Neural cell (in vitro differentiated cells): ENCODE measurements around the gene GSG1. TPM values are rescaled to one million over a fixed set of nuclear protein-coding genes. Genes with fewer than 3 reads are reported as not detected.

ENCODE experiments used
- H2AFZ ChIP-seq: fragments of 200-600, 300-800 bp; sonication (generic), shearing (Covaris generic); 2 replicates; pipeline ENCODE4 v1.6.0; 2014; ENCODE audit warnings: low read depth, mild to moderate bottlenecking, antibody characterized with exemption, low read length, moderate library complexity
- H3F3A ChIP-seq: fragments of 200-600 bp; shearing (Covaris generic); 2 replicates; pipeline ENCODE4 v1.6.1; 2016; ENCODE audit warnings: mild to moderate bottlenecking, moderate library complexity, mixed read lengths, antibody characterized with exemption, low read length; ENCODE audit not compliant: insufficient read depth, poor library complexity, severe bottlenecking
- H3K27ac ChIP-seq: fragments of 200-600, 300-800 bp; sonication (generic), shearing (Covaris generic); 2 replicates; pipeline ENCODE4 v1.5.1; 2014; ENCODE audit warnings: mild to moderate bottlenecking, low read length, moderate library complexity
- H3K27me3 ChIP-seq: fragments of 300-800, 200-600 bp; sonication (generic), shearing (Covaris generic); 2 replicates; pipeline ENCODE4 v1.6.0; 2014; ENCODE audit warnings: mild to moderate bottlenecking, low read depth, low read length, moderate library complexity; ENCODE audit not compliant: insufficient read depth
- H3K36me3 ChIP-seq: fragments of 300-800, 200-600 bp; sonication (generic), shearing (Covaris generic); 2 replicates; pipeline ENCODE4 v1.5.1; 2014; ENCODE audit warnings: mild to moderate bottlenecking, antibody characterized with exemption, low read length, moderate library complexity; ENCODE audit not compliant: insufficient read depth
- H3K4me2 ChIP-seq: fragments of 300-800, 200-600 bp; sonication (generic), shearing (Covaris generic); 2 replicates; pipeline ENCODE4 v1.6.0; 2014; ENCODE audit warnings: mild to moderate bottlenecking, low read length
- H3K4me3 ChIP-seq: fragments of 300-800, 200-600 bp; sonication (generic), shearing (Covaris generic); 2 replicates; pipeline ENCODE4 v1.5.1; 2014; ENCODE audit warnings: mild to moderate bottlenecking, low read length, moderate library complexity
- H3K79me2 ChIP-seq: fragments of 200-600 bp; shearing (Covaris generic); replicated peaks from 2 replicates; pipeline ENCODE4 v1.6.0; 2014; ENCODE audit warnings: mild to moderate bottlenecking, low read length, moderate library complexity; ENCODE audit not compliant: insufficient read depth
- H3K9ac ChIP-seq: fragments of 300-800, 200-600 bp; sonication (generic), shearing (Covaris generic); 2 replicates; pipeline ENCODE4 v1.6.1; 2016; ENCODE audit warnings: mild to moderate bottlenecking, low read length, mixed read lengths
- H3K9me2 ChIP-seq: fragments of 200-600 bp; shearing (Covaris generic); 2 replicates; pipeline ENCODE4 v1.6.1; 2016; ENCODE audit warnings: mild to moderate bottlenecking, low read length, mixed read lengths; ENCODE audit not compliant: insufficient read depth
- H3K9me3 ChIP-seq: fragments of 200-600, 300-800 bp; sonication (generic), shearing (Covaris generic); 2 replicates; pipeline ENCODE4 v1.6.1; 2016; ENCODE audit warnings: mild to moderate bottlenecking, mixed run types, low read length, moderate library complexity, mixed read lengths
- H4K20me1 ChIP-seq: fragments of 200-600 bp; shearing (Covaris generic); 2 replicates; pipeline ENCODE4 v1.6.1; 2016; ENCODE audit warnings: mild to moderate bottlenecking, mixed run types; ENCODE audit not compliant: insufficient read depth
- CTCF ChIP-seq: fragments of 450-650 bp; IDR thresholded peaks from 2 replicates; pipeline ENCODE4 v1.5.1; 2014; ENCODE audit warnings: antibody characterized with exemption, mild to moderate bottlenecking, moderate library complexity; ENCODE audit not compliant: poor library complexity, severe bottlenecking
- EP300 ChIP-seq: fragments of 450-650 bp; conservative IDR thresholded peaks from 2 replicates; pipeline ENCODE4 v1.6.1; 2014; ENCODE audit warnings: antibody characterized with exemption, mild to moderate bottlenecking, moderate library complexity; ENCODE audit not compliant: poor library complexity, severe bottlenecking
- MXI1 ChIP-seq: fragments of 450-650 bp; conservative IDR thresholded peaks from 2 replicates; pipeline ENCODE4 v1.6.1; 2014; ENCODE audit warnings: antibody characterized with exemption, mild to moderate bottlenecking; ENCODE audit not compliant: poor library complexity, severe bottlenecking
- POLR2AphosphoS5 ChIP-seq: IDR thresholded peaks from 2 replicates; pipeline ENCODE4 v1.6.1; 2012
- RAD21 ChIP-seq: fragments of 450-650 bp; conservative IDR thresholded peaks from 2 replicates; pipeline ENCODE4 v1.6.1; 2014; ENCODE audit warnings: antibody characterized with exemption, mild to moderate bottlenecking, moderate library complexity
- REST ChIP-seq: IDR thresholded peaks from 2 replicates; pipeline ENCODE4 v1.6.1; 2012; ENCODE audit warnings: borderline replicate concordance
- TAF1 ChIP-seq: IDR thresholded peaks from 2 replicates; pipeline ENCODE4 v1.6.1; 2012; ENCODE audit warnings: low read depth
- polyA plus RNA-seq: library from polyadenylated mRNA; depleted of rRNA; stranded (reverse); fragments of >200 nt; gene quantifications from 2 replicates; pipeline ENCODE4 v1.2.3, GENCODE V29; 2014

The GSG1 gene
- polyA plus RNA-seq, 1 donor from 2014 or later: 0.17 TPM

DNA sequence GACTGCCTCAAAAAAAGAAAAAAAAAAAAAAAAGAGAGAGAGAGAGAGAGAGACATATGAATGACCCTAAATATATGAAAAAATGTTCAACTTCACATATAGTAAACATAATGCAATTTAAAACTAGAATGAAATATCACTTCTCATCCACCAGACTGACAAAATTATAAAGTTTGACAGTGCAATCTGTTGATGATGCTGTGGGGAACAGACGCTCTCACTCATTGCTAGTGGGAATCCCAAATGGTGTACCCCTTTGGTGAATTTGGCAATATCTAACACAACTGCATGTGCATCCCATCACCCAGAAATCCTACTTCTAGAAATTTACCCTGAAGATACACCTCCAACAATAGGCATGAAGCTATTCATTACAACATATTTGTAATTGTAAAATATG lies 2.3 kb upstream of the GSG1 start:
- peaks cover 4% of the 10 kb centered on the region for H3F3A ChIP-seq
- H3K79me2 ChIP-seq: no peaks in the 10 kb centered on the region
- no peak overlapping the region for H3K4me2 ChIP-seq
- TF ChIP-seq REST (no peak), CTCF (no peak), MXI1 (no peak), RAD21 (no peak), EP300 (no peak)
- no peaks in the 10 kb centered on the region for H3K27me3 ChIP-seq
- no peaks in the 10 kb centered on the region for H4K20me1 ChIP-seq
- no peak overlapping the region for H3K9ac ChIP-seq
- H3K36me3 ChIP-seq: no peaks in the 10 kb centered on the region
- no peak overlapping the region for H3K27ac ChIP-seq
- no peaks in the 10 kb centered on the region for H3K9me2 ChIP-seq
- no peaks in the 10 kb centered on the region for H3K9me3 ChIP-seq
- H2AFZ ChIP-seq: no peak overlapping the region
- H3K4me3 ChIP-seq: no peak overlapping the region

GRCh38 chr12:13104409-13104808 lies 942 bp upstream of the GSG1 start:
- Histone ChIP-seq H3K27me3 (no peaks in the 10 kb centered on the region), H3K36me3 (no peaks in the 10 kb centered on the region), H2AFZ (no peak overlapping the region), H3F3A (peaks cover 4% of the 10 kb centered on the region), H3K9me3 (no peaks in the 10 kb centered on the region), H3K4me3 (no peak overlapping the region), H3K79me2 (no peaks in the 10 kb centered on the region), H3K9ac (no peak overlapping the region), H3K27ac (no peak overlapping the region), H3K9me2 (no peaks in the 10 kb centered on the region), H4K20me1 (no peaks in the 10 kb centered on the region), H3K4me2 (no peak overlapping the region)
- TF ChIP-seq REST (no peak), POLR2AphosphoS5 (no peak), TAF1 (no peak)
